GM12874 (cell line): Measurements from ENCODE around the gene CCDC91.

Experiments used
- CTCF ChIP-seq: IDR thresholded peaks from 2 replicates; pipeline ENCODE4 v1.5.1; 2011; ENCODE audit warnings: low read depth, mild to moderate bottlenecking, control low read depth, low read length, moderate library complexity; ENCODE audit not compliant: insufficient read depth

CCDC91 gene

GRCh38 chr12:28446031-28446430, 255.8 kb downstream of the CCDC91 start:
- TF ChIP-seq CTCF: no peak

GRCh38 chr12:28453686-28454085, 263.4 kb downstream of the CCDC91 start:
- no peak for TF ChIP-seq CTCF

- no peak for TF ChIP-seq CTCF
These were observed 266.9 kb downstream of the CCDC91 start for GRCh38 chr12:28456934-28457710.

GRCh38 chr12:28457785-28458184, 267.5 kb downstream of the CCDC91 start:
- TF ChIP-seq CTCF: no peak

GRCh38 chr12:28459481-28459880, 269.2 kb downstream of the CCDC91 start:
- TF ChIP-seq CTCF: no peak

- TF ChIP-seq CTCF: no peak
These were observed 270.3 kb downstream of the CCDC91 start for GRCh38 chr12:28460420-28461130.

GRCh38 chr12:28463396-28463795, 273.1 kb downstream of the CCDC91 start:
- TF ChIP-seq CTCF: no peak
